SK-N-MC (cell line): ENCODE measurements around the gene PAX5.
"Not testable (repeated sequence)": the region's sequence is repeated elsewhere in the genome, so short reads cannot be mapped to it uniquely, and the experiment has no call there.

Experiments
- DNase-seq: peaks from one replicate; pipeline ENCODE4 v3.0.0-alpha.2; 2011; ENCODE audit warnings: low read depth, low spot score
- H3K27ac ChIP-seq: fragments of 200-600 bp; sonication (generic); 2 replicates; pipeline ENCODE4 v1.5.1; 2016; ENCODE audit warnings: mixed run types
- H3K36me3 ChIP-seq: fragments of 200-600 bp; sonication (generic); 2 replicates; pipeline ENCODE4 v1.6.1; 2017; ENCODE audit warnings: antibody characterized with exemption, low read length, mixed read lengths; ENCODE audit not compliant: insufficient read depth
- H3K4me3 ChIP-seq: fragments of 200-600 bp; sonication (generic); 2 replicates; pipeline ENCODE4 v1.5.1; 2016
- H3K9ac ChIP-seq: fragments of 200-600 bp; sonication (generic); 2 replicates; pipeline ENCODE4 v1.8.0; 2017; ENCODE audit warnings: mixed run types, mixed read lengths; ENCODE audit not compliant: insufficient read length
- H3K9me3 ChIP-seq: fragments of 200-600 bp; sonication (generic); 2 replicates; pipeline ENCODE4 v1.6.1; 2017; ENCODE audit warnings: low read depth, mild to moderate bottlenecking, antibody characterized with exemption, low read length, moderate library complexity, mixed read lengths
- EZH2 ChIP-seq: fragments of 200-600 bp; sonication (generic); IDR thresholded peaks from one replicate; pipeline ENCODE4 v1.6.1; 2017; ENCODE audit warnings: antibody characterized with exemption
- FOXP2 ChIP-seq: optimal IDR thresholded peaks from 2 replicates; pipeline ENCODE3; 2011; ENCODE audit warnings: mild to moderate bottlenecking, moderate library complexity; ENCODE audit not compliant: insufficient read depth; ENCODE audit errors: extremely low read length, control extremely low read depth
- POLR2AphosphoS5 ChIP-seq: IDR thresholded peaks from 2 replicates; pipeline ENCODE4 v1.6.1; 2012; ENCODE audit warnings: mild to moderate bottlenecking, low read depth, low read length, borderline replicate concordance

Gene PAX5

DNA sequence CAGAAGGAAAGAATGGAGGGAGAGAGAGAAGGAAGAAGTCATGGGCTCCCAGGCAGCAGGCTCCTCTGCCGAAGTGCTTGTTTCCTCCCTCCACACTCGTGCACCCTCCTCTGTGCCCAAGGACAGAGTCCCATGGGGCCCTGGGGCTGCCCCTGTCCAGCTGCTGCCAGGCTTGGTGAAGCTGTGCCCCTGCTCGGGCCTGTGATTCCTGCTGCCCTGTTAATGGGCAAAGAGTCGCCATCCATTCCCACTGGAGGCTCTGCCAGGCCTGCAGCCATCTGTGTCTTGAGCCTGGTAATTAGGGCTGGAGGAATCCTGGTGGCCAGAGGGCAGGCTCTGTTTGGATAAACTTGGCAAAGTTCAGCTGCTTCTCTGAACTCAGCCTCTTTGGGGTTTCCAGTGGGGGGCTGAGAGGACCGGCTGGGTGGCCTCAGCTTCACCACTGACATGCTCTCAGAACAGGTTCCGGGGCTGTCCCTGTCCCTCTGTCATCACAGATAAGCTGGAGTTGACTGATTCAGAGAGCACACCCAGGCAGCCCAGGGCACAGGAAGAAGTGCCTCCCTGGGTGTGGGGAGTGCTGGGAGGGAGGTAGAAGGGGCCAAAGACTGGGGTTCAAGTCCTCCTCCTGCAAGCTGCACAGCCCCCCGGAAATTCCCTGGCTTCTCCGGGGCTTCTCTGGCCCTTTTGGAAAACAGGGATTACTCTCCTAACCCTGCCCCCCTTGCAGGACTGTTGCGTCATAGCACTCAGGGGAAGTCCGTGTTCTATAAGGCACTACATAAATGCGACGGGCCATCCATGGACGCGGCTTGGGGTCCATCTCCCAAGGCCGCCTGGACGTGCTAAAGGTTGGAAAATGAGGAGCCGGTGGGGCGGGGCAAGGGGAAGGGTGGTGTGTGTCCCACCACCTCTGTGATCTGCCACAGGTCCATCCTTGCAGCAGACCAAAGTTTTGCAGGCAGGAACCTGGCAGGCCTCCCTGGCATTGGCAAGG is 154.8 kb downstream of the PAX5 start:
- TF ChIP-seq FOXP2 (no peak), EZH2 (no peak), POLR2AphosphoS5 (no peak)
- Histone ChIP-seq H3K27ac (no peak overlapping the region), H3K4me3 (no peak overlapping the region), H3K9ac (no peak overlapping the region), H3K36me3 (no peaks in the 10 kb centered on the region), H3K9me3 (no peaks in the 10 kb centered on the region)
- no peak for DNase-seq

- H3K36me3 ChIP-seq = no peaks in the 10 kb centered on the region
- H3K9ac ChIP-seq = no peak overlapping the region
- no peaks in the 10 kb centered on the region for H3K9me3 ChIP-seq
- DNase-seq = no peak
- TF ChIP-seq FOXP2 (no peak), EZH2 (no peak)
- no peak overlapping the region for H3K27ac ChIP-seq
- no peak overlapping the region for H3K4me3 ChIP-seq
Measured at GRCh38 chr9:36877239-36877638, 156.8 kb downstream of the PAX5 start.

DNA sequence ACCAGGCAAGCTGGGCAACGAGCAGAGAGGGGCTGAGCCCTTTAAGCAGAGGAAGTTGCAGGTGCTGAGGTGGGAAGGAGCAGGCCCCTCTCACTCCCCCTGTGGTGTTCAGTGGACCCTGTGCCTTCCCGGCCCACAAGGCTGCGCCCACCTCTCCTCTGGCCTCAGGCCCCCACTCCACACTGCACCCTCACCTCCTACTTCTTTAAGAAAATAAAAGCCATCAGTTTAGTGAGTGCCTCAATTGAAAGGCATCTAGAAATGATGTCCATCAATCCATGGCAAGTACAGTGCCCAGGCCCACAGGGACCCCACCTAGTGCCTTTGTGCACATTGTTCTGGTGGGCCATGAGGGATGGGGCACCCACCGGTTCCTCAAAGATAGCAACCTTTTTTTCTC is 158.0 kb downstream of the PAX5 start:
- Histone ChIP-seq H3K9ac (no peak overlapping the region), H3K4me3 (no peak overlapping the region), H3K36me3 (no peaks in the 10 kb centered on the region), H3K9me3 (no peaks in the 10 kb centered on the region), H3K27ac (no peak overlapping the region)
- TF ChIP-seq FOXP2 (no peak), POLR2AphosphoS5 (no peak), EZH2 (no peak)
- no peak for DNase-seq

DNA sequence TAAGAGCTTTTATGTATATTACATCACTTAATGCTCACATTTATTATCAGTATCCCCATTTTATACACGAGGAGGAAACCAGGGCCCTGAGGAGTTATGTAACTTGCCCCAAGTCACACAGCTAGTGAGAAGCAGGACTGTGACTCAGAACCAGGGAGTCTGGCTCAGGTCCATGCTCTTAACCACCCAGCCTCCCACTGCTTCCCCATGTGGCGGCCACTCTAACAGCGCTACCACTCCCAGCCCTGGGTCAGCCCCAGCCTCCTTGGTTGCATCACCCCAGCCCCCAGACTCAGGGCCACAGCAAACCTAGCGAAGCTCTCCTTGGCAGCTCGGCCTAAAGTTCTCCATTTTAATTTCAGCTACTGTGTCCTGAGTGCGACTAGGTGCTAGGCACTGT is 159.1 kb downstream of the PAX5 start:
- Histone ChIP-seq H3K9me3 (no peaks in the 10 kb centered on the region), H3K27ac (no peak overlapping the region), H3K9ac (no peak overlapping the region), H3K36me3 (no peaks in the 10 kb centered on the region), H3K4me3 (no peak overlapping the region)
- no peak for DNase-seq
- TF ChIP-seq FOXP2 = no peak
- no peak for TF ChIP-seq EZH2
- TF ChIP-seq POLR2AphosphoS5 = no peak

DNA sequence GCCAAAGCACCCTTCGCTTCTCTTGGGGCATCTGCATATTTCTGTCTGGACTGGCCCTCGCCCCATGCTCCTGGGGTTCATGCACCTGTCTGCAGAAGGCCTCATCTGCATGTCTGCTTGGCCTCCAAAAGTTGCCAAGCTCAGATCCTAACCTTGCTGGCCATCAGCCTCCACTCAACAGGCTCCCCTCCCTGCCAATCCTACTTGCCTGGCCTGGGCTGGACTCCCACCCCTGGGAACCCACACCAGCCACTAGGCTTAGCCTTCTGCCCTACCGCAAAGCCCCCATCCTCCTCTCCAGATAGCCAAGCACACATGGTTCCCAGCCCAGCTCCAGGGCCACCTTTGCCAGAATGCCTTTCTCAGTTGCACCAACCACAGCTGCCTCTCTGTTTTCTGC is 159.8 kb downstream of the PAX5 start:
- DNase-seq = no peak
- Histone ChIP-seq H3K9me3 (no peaks in the 10 kb centered on the region), H3K27ac (no peak overlapping the region), H3K9ac (no peak overlapping the region), H3K36me3 (no peaks in the 10 kb centered on the region), H3K4me3 (no peak overlapping the region)
- TF ChIP-seq FOXP2 (no peak), EZH2 (no peak), POLR2AphosphoS5 (no peak)

- Histone ChIP-seq H3K36me3 (no peaks in the 10 kb centered on the region), H3K9me3 (no peaks in the 10 kb centered on the region), H3K9ac (no peak overlapping the region), H3K27ac (no peak overlapping the region), H3K4me3 (no peak overlapping the region)
- TF ChIP-seq EZH2 = no peak
- DNase-seq = no peak
Measured at GRCh38 chr9:36873247-36873875, 160.7 kb downstream of the PAX5 start.

DNA sequence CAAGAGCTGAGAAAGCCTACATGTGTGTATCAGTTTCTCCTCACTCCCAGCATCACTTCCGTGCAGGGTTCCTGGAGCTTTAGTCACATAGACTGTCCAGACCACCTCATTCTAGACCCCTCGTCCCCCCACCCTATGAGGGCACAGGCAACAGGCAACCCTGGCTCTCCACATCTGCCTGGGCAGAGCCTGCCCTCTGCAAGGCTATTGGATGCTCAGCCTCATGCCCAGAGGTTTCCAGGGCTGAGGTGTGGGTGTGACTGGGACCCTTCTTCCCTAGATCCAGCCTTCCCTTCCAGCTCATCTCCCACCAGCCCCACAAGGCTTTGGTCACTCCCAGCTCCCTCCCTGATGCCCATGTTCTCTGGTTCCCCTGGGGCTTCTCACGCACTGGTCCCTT is 161.4 kb downstream of the PAX5 start:
- Histone ChIP-seq H3K36me3 (no peaks in the 10 kb centered on the region), H3K9ac (no peak overlapping the region), H3K9me3 (no peaks in the 10 kb centered on the region), H3K4me3 (no peak overlapping the region), H3K27ac (no peak overlapping the region)
- no peak for DNase-seq
- TF ChIP-seq EZH2 (no peak), FOXP2 (no peak), POLR2AphosphoS5 (no peak)

DNA sequence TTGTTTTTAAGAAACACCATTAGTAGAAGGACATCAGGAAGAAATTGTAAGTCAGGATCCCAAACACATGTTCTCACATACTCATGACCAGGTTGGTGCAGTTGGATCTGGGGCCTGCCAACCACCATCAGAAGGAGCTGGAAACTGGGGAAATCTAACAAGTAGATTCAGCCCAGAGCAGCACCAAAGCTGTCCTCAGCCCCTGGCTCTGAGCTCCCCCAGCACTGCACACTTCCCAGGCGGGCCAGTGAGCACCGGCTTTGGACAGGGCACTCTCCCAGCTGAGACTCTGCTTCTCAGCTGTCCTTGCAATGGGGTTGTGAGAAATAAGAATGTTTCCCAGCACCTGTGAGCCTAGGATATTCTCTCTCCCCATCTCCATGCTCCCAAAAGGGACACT is 162.5 kb downstream of the PAX5 start:
- no peak overlapping the region for H3K9ac ChIP-seq
- H3K4me3 ChIP-seq = no peak overlapping the region
- H3K36me3 ChIP-seq = no peaks in the 10 kb centered on the region
- no peak for DNase-seq
- H3K9me3 ChIP-seq = no peaks in the 10 kb centered on the region
- no peak overlapping the region for H3K27ac ChIP-seq
- TF ChIP-seq FOXP2 (no peak), POLR2AphosphoS5 (no peak), EZH2 (no peak)

GRCh38 chr9:36870960-36871359 is 163.1 kb downstream of the PAX5 start:
- TF ChIP-seq POLR2AphosphoS5 = no peak
- TF ChIP-seq FOXP2 = no peak
- TF ChIP-seq EZH2 = no peak
- DNase-seq = no peak
- Histone ChIP-seq H3K27ac (no peak overlapping the region), H3K4me3 (no peak overlapping the region), H3K36me3 (no peaks in the 10 kb centered on the region), H3K9me3 (no peaks in the 10 kb centered on the region), H3K9ac (no peak overlapping the region)

DNA sequence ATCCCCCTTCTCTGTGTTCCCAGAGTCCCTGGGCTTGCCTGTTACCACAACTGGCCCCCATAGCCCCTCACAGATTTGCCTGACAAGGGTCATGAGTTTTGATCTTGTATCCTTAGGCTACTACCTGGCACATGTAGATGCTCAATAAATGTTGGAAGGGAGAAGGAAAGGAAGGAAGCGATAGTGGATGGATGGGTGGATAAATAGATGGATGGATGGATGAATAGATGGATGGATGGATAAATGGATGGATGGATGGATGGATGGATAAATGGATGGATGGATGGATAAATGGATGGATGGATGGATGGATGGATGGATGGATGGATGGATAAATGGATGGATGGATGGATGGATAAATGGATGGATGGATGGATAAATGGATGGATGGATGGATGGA is 164.5 kb downstream of the PAX5 start:
- not testable (repeated sequence) for H3K9me3 ChIP-seq, H3K4me3 ChIP-seq, H3K9ac ChIP-seq, H3K27ac ChIP-seq, H3K36me3 ChIP-seq, DNase-seq
